Ovary (tissue), 3 donors: ENCODE results near the gene MRPL58.

Experiments used
- CTCF ChIP-seq, 3 donors: fragments of 450-650 bp in 2 of 3; fragments of 200-600 bp in 1 of 3; IDR thresholded peaks; one replicate each; pipeline versions ENCODE4 v1.5.1 to v1.8.0; 2016 to 2022; ENCODE audit warnings: antibody characterized with exemption in 3 of 3, mild to moderate bottlenecking in 1 of 3
- POLR2A ChIP-seq: fragments of 450-650 bp; IDR thresholded peaks from one replicate; pipeline ENCODE4 v1.6.1; 2017; ENCODE audit warnings: antibody characterized with exemption, mild to moderate bottlenecking, moderate library complexity
- donor health status: DM: no; HTN: no; CAD: no.

GRCh38 chr17:74964246-74964761 lies 48.2 kb upstream of the MRPL58 start:
- TF ChIP-seq POLR2A, result no peak
- no peak for TF ChIP-seq CTCF (IDR thresholded peaks at IDR 0.05)
